SU-DHL-6 (cell line): ENCODE data around the gene MAST2.
A peak's percentile ranks its signal among the peaks of the same experiment; 100 is the strongest.

Source experiments
- H2AFZ ChIP-seq: fragments of 200-600 bp; sonication (generic); 2 replicates; pipeline ENCODE4 v1.6.1; 2014; ENCODE audit warnings: low read depth, mild to moderate bottlenecking, moderate library complexity, mixed read lengths, antibody characterized with exemption, low read length; ENCODE audit not compliant: severe bottlenecking
- H3F3A ChIP-seq: fragments of 200-600 bp; shearing (Covaris generic); 2 replicates; pipeline ENCODE4 v1.6.0; 2016; ENCODE audit warnings: antibody characterized with exemption, mild to moderate bottlenecking; ENCODE audit not compliant: insufficient read depth
- H3K27ac ChIP-seq: fragments of 200-600 bp; sonication (generic); 2 replicates; pipeline ENCODE4 v1.5.1; 2016; ENCODE audit warnings: low read depth, mild to moderate bottlenecking, low read length, moderate library complexity, mixed read lengths
- H3K27me3 ChIP-seq: fragments of 200-600 bp; sonication (generic), shearing (Covaris generic); 2 replicates; pipeline ENCODE4 v1.6.0; 2014; ENCODE audit warnings: mild to moderate bottlenecking, low read length
- H3K36me3 ChIP-seq: fragments of 200-600 bp; sonication (generic); 2 replicates; pipeline ENCODE4 v1.6.1; 2014; ENCODE audit warnings: mild to moderate bottlenecking, low read length, mixed read lengths
- H3K4me2 ChIP-seq: fragments of 300-600, 200-600 bp; shearing (Covaris generic), sonication (generic); 2 replicates; pipeline ENCODE4 v1.6.0; 2014; ENCODE audit warnings: low read length, low read depth, mild to moderate bottlenecking; ENCODE audit not compliant: poor library complexity, severe bottlenecking
- H3K4me3 ChIP-seq: fragments of 200-600 bp; sonication (generic); 2 replicates; pipeline ENCODE4 v1.5.1; 2014; ENCODE audit warnings: antibody characterized with exemption, low read length, mild to moderate bottlenecking, mixed read lengths; ENCODE audit not compliant: insufficient read depth, poor library complexity, severe bottlenecking
- H3K79me2 ChIP-seq: fragments of 200-600 bp; sonication (generic); 2 replicates; pipeline ENCODE4 v1.6.1; 2014; ENCODE audit warnings: mild to moderate bottlenecking, low read length, moderate library complexity; ENCODE audit not compliant: insufficient read depth
- H3K9ac ChIP-seq: fragments of 200-600 bp; sonication (generic); 2 replicates; pipeline ENCODE4 v1.7.0; 2014; ENCODE audit warnings: mild to moderate bottlenecking, low read length
- H3K9me2 ChIP-seq: fragments of 200-600 bp; sonication (generic); replicated peaks from 2 replicates; pipeline ENCODE4 v1.6.1; 2014; ENCODE audit warnings: low read length; ENCODE audit not compliant: insufficient read depth
- H3K9me3 ChIP-seq: fragments of 200-600 bp; sonication (generic); 2 replicates; pipeline ENCODE4 v1.6.1; 2014; ENCODE audit warnings: low read length, mixed read lengths; ENCODE audit not compliant: insufficient read depth
- H4K20me1 ChIP-seq: fragments of 200-600 bp; sonication (generic); 2 replicates; pipeline ENCODE4 v1.6.1; 2014; ENCODE audit warnings: low read depth, mild to moderate bottlenecking, antibody characterized with exemption, low read length, moderate library complexity, mixed read lengths
- CTCF ChIP-seq: fragments of 200-600 bp; sonication (generic); IDR thresholded peaks from one replicate; pipeline ENCODE4 v1.5.1; 2017; ENCODE audit warnings: antibody characterized with exemption, mild to moderate bottlenecking, low read length, moderate library complexity; ENCODE audit not compliant: insufficient read depth, poor library complexity, severe bottlenecking
- EZH2phosphoT487 ChIP-seq: fragments of 200-600 bp; sonication (generic), shearing (Covaris generic); conservative IDR thresholded peaks from 2 replicates; pipeline ENCODE4 v1.6.1; 2018; ENCODE audit warnings: mild to moderate bottlenecking, antibody characterized with exemption, low read length, moderate library complexity, mixed read lengths

Gene MAST2

GRCh38 chr1:45804669-45804969, 1.2 kb downstream of the MAST2 start:
- Histone ChIP-seq H3K27ac (peak overlapping the region; percentile 70), H3K27me3 (no peaks in the 10 kb centered on the region), H3K9me3 (no peaks in the 10 kb centered on the region), H3K4me3 (peak overlapping the region; percentile 93), H4K20me1 (peaks cover 3% of the 10 kb centered on the region; the same call in 1 of the 2 replicates), H3K36me3 (peaks cover 18% of the 10 kb centered on the region; the same call in 1 of the 2 replicates), H2AFZ (no peak overlapping the region), H3K79me2 (peaks cover 58% of the 10 kb centered on the region), H3F3A (no peaks in the 10 kb centered on the region), H3K9ac (peak overlapping the region; percentile 78), H3K4me2 (peak overlapping the region; percentile 70), H3K9me2 (no peaks in the 10 kb centered on the region)
- TF ChIP-seq CTCF (no peak), EZH2phosphoT487 (no peak)

DNA sequence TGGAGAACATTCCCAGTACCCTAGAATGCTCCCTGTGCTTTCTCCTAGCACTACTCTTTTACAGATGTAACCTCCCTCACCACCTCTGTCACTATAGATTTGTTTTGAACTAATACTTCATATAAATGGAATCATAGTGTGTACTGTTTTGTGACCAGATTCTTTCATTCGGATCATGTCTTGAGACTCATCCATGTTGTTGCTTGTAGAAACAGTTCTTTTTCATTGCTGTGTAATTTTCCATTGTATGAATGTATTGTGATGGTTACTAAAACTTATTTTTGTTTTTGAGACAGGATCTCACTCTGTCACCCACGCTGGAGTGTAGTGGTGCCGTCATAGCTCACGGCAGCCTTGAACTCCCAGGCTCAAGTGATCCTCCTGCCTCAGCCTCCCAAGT, 2.7 kb downstream of the MAST2 start:
- Histone ChIP-seq H3K9ac (peak overlapping the region; percentile 78; the same call in 1 of the 2 replicates), H2AFZ (no peak overlapping the region), H3K36me3 (peaks cover 18% of the 10 kb centered on the region; the same call in 1 of the 2 replicates), H4K20me1 (peaks cover 3% of the 10 kb centered on the region; the same call in 1 of the 2 replicates), H3K9me2 (no peaks in the 10 kb centered on the region), H3K27me3 (no peaks in the 10 kb centered on the region), H3K79me2 (peaks cover 73% of the 10 kb centered on the region), H3K4me3 (peak overlapping the region; percentile 93), H3K27ac (no peak overlapping the region), H3K9me3 (no peaks in the 10 kb centered on the region), H3F3A (no peaks in the 10 kb centered on the region), H3K4me2 (peak overlapping the region; percentile 70)
- TF ChIP-seq EZH2phosphoT487 (no peak), CTCF (no peak)

- H3K27ac ChIP-seq: no peak overlapping the region
- H3K9ac ChIP-seq: no peak overlapping the region
- peaks cover 90% of the 10 kb centered on the region for H3K79me2 ChIP-seq
- H3K9me3 ChIP-seq: no peaks in the 10 kb centered on the region
- H3K9me2 ChIP-seq: no peaks in the 10 kb centered on the region
- H3F3A ChIP-seq: no peaks in the 10 kb centered on the region
- H3K4me3 ChIP-seq: no peak overlapping the region
- H3K27me3 ChIP-seq: no peaks in the 10 kb centered on the region
- peaks cover 26% of the 10 kb centered on the region for H3K36me3 ChIP-seq
- no peak overlapping the region for H2AFZ ChIP-seq
- TF ChIP-seq EZH2phosphoT487: no peak
- no peak for TF ChIP-seq CTCF
- peak overlapping the region; percentile 25 for H3K4me2 ChIP-seq
- H4K20me1 ChIP-seq: peaks cover 3% of the 10 kb centered on the region; the same call in 1 of the 2 replicates
These were observed 6.3 kb downstream of the MAST2 start for GRCh38 chr1:45809761-45810160.

GRCh38 chr1:45814776-45815175, 11.4 kb downstream of the MAST2 start:
- H3K79me2 ChIP-seq: peaks cover 90% of the 10 kb centered on the region
- H3F3A ChIP-seq: peaks cover 11% of the 10 kb centered on the region
- no peak overlapping the region for H3K4me2 ChIP-seq
- no peak overlapping the region for H2AFZ ChIP-seq
- TF ChIP-seq EZH2phosphoT487: no peak
- TF ChIP-seq CTCF: no peak
- no peaks in the 10 kb centered on the region for H3K9me3 ChIP-seq
- H3K27me3 ChIP-seq: no peaks in the 10 kb centered on the region
- H3K36me3 ChIP-seq: peaks cover 17% of the 10 kb centered on the region
- no peak overlapping the region for H3K27ac ChIP-seq
- no peak overlapping the region for H3K4me3 ChIP-seq
- H4K20me1 ChIP-seq: no peaks in the 10 kb centered on the region
- no peaks in the 10 kb centered on the region for H3K9me2 ChIP-seq
- H3K9ac ChIP-seq: no peak overlapping the region
